HG03097 (cell line): ENCODE data around the gene MAP2.
A peak's percentile ranks its signal among the peaks of the same experiment; 100 is the strongest.

Source experiments
- ATAC-seq: cut with Tn5 transposase; IDR thresholded peaks from one replicate; pipeline ENCODE4 v1.9.1; 2021; ENCODE audit not compliant: unreplicated experiment, low FRiP score

MAP2 gene

DNA sequence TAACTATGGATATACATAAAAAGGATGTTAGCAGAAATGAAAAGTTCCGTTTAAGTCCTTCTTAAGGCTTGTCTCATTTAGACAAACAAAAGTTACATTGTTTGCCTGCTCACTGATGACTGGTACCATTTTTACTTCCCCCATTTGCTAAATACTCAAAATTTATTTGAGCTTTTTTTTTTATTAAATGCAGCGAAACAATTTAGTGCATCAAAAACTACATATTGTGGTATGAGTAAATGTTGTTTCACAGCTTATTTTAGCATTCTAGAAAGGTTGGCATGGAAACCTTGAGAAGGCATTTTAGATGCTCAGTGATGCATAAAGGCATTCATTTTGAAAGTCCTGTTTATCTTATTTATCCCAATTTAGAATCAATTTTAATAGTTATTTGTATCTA is 100.0 kb downstream of the MAP2 start:
- no peak for ATAC-seq

DNA sequence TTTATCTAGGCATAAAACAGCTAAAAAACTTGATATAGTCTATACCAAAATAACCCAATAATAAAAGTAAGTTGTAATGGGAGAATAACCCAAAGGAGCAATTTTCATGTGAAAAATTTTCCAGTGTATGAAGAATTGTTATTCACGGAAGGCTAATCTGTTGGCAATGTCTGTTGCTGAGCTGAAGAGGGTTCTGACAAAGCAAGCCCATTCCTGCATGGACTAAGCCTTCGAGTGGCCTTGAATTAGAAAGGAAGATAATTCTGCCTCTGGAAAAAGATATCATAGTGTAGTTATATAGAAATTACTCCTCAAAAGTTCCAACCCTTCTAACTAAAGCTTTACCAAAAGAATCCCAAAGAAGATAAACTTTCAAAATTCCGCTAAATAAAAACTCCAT is 101.5 kb downstream of the MAP2 start:
- no peak for ATAC-seq

DNA sequence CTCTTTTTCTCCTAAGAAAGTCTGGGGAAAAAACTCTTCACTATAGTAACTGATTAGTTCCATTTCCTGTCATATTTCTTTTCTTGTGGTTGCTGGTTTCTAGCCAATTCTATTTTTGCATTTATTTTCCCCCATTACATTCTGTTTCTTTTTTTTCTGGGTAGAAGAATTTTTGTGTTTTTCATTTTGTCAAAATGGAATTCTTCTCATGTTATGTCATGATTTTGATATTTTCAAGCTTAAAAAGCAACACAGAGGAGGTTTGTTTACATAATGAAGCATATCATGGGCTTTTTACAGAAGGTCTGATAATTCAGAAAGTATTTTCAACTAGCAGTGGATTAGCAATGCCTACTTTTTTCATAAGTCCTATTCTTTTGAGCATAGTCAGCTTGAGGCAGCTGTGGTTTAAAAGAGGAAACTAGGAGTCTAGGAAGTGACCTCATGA is 102.0 kb downstream of the MAP2 start:
- ATAC-seq = peak; percentile 38

DNA sequence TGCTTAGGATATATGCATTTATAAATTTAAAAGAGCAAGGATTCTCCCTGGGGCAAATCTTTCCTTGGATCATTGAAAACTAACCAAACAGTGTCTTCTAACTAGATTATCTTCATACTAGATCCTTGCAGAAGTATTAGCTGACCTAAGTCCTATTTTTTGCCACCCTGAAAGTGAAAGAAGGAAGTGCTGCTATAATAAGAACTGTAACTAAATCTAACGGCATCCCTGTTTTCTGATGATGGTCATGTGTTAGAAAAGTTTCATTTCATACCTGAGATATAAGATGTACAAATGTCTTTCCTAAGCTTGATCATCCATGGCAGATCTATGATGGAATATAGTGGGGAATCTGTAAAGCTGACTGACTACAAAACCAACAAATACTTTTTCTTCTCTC is 102.7 kb downstream of the MAP2 start:
- ATAC-seq = peak; percentile 70

DNA sequence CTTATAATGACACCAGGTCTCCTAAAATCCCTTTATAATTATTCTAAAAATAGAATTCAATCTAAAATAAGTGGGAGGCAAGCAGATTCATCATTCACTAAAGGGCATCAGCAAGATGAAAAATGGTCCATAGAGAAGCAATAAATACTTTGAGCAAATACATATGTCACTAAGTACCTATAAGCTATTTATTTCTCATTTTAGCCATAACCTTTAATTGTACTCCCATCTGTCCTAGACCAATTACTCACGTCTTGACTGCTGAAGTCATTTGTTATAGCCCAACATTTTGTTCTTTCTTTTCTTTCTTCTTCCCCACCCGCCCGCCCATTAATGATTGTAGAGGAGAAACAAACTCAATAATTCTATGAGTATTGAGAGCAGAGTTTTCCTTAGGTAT is 105.7 kb downstream of the MAP2 start:
- no peak for ATAC-seq

DNA sequence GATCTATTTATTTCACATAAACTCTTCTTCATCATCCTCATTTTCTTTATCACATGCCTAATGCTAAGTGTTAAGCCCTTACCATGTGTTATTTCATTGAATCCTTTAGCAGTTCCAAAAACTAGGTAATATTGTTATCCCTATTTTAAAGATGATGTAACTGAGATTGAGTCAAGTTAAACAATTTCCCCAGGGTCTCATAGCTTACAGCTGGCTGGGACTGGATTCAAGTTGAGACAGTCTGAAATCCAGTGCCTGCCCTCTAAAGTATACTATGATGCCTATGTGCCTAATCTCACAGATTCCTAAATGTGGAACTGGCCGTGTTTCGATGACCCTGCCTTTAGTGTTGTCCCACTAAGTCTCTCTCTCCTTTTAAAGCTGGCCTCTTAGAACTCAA is 108.5 kb downstream of the MAP2 start:
- no peak for ATAC-seq

DNA sequence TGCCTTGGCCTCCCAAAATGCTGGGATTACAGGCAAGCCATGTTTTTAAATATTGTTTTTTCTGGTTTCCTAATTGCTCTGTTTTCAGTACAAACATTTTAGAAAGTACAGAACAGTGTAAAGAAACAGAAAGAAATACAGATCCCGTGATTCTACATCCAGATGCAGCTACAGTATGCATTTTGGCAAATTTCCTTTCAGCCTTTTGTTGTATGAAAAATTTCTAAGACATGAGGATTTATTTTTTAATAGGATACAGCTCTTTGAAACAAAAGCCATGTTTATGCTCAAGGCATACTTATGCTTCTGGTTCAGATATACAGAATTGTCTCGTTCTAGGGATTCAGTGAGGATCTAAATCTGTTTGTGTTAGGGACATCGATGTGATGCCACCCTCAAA is 109.5 kb downstream of the MAP2 start:
- no peak for ATAC-seq

DNA sequence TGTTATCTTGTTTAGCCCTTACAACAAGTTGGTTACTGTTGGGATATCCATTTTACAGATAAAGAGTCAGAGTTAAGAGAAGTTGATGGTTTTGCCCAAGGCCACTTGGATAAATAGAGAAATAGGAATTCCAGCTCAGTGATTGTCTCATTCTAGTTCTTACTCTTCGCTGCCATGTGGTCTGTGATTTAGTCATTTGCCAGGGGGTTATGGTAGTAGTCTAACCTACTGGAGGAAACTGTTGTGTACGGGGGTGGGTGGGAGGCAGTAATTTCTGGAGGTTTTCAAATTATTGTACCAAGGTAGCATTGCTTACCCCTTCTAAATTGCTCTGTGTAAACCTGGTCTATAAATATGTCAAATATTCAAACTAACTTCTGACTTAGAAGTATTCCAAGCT is 110.4 kb downstream of the MAP2 start:
- ATAC-seq = peak; percentile 79

DNA sequence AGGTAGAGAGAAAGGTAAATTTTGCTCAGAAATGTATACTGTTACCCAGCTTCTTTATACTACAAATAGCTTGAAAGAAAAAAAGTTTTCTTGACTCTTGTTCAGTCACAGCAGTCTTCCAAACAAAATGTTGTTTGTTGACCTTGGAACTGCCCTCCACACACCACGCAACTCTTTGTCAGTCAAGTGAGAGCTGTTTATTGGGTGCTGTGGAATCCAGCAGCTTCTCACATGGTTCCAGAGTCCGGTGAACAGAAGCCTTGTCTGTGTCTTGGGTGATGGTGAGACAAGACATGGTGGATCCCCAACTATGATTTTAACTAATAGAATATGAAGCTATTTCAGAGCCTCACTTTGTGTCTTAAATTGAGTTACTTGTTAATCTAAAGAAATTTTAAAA is 112.5 kb downstream of the MAP2 start:
- no peak for ATAC-seq

DNA sequence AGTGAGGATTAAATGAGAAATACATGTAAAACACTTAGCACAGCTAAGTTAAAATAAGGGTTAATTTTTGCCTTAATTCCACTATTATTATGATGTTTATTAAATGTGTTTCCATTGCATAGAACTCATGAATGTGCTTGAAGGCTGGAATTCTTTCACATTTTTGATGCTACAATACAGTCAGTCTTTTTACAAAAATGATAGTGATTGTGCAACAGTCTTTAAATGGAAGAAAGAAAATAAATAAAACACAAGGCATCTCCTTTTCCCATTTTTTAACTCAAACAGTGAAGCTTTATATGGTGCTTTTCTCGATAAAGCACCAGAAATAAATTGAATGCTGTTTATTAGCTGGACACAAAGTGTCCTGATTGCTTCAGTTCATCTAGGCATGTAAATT is 123.9 kb downstream of the MAP2 start:
- no peak for ATAC-seq

DNA sequence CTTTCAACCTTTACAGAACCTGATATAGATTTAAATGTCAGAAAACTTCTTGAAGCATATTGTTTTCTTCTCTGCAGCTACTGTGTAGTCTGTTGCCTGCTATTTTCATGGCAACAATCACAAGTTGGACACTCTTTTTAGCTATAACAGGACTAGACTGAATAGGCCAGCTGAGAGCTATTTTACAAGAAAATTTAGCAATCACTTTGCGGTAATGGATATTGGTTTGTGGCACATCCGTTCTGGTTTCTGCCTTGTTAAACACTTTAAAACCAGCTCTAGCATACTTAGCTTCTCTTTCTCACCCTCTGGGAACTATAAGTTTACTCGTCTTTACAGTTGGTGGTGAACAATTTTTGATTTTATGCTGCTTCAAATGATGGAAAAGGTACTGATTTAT is 125.7 kb downstream of the MAP2 start:
- no peak for ATAC-seq

DNA sequence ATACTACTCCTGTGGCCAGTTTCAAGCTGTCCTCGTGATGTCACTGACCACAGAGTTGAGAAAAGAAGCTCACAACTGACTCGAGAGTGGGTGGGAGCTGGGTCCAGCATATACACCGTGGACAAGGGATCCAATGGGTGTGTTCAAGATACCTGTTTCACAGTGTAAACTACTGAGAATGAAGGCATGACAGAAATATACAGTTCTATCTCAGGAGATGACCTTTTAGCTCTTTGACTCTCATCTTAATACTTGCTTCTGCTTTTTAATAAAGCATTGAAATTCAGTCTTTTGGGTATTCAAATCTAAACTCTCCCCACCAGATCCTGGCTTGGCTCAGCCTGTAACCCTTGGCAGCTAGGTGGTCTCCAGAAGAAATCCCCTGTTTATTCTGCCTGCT is 130.1 kb downstream of the MAP2 start:
- no peak for ATAC-seq

DNA sequence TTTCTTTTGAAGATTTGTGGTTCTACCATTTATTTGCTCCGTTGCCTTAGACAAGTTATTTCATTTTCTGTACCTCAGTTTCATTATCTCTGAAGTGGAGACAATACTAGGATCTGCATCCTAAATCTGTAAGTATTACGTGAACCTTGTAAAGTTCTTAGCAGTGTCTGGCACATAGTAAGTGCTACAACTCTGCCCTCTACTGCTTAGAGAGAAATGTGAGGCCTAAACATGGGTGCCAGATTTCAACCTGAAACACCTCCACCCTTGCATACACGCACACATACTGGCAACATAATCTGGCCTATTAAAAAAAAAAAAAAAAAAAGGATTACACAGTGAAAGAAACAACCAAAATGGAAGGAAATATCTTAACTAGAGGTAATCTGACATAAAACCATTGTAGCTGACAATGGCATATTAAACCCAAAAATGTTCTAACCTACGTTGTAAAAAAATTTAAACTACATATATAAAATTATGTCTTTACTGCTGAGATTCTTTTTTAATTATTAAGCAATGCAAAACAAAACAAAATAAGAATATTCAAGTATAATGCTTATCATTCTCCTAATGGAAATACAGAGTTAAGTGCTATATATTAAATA is 132.6 kb downstream of the MAP2 start:
- no peak for ATAC-seq

DNA sequence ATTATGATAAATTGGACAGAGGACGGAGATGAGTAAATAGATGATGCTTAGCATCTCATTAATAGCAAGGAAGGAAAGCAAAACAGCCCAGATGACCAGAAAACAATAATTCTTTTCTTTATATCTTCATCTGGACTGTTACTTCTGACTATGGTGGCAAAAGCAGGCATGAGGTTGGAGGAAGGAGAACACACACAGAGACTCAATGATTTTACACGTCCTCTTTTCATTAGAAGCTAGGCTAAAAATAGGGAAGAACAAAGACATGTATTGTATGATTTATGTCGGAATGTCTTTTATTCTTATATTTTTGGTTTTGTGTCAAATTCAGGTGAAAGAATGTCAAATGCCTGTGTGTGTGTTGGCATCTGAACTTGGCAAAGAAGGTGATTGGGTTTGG is 137.1 kb downstream of the MAP2 start:
- no peak for ATAC-seq

DNA sequence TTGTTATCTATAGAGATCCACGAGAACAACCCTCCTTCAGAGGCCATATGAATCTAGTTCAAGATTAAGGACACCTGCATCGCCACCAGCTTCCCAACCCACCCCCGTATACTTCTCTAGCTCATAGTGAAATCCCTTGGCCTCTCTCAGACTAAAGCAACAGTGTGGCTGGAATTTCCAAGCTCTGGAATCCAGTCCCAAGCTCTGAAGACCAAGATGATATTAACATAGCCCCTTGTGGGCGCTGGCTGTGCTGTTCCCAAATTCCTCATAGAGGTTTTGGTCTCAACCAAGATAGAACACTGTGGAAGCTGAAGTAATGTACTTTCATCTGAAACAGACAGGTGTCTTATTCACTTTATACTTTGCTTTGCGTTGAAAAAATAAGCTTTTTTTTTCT is 139.6 kb downstream of the MAP2 start:
- no peak for ATAC-seq

DNA sequence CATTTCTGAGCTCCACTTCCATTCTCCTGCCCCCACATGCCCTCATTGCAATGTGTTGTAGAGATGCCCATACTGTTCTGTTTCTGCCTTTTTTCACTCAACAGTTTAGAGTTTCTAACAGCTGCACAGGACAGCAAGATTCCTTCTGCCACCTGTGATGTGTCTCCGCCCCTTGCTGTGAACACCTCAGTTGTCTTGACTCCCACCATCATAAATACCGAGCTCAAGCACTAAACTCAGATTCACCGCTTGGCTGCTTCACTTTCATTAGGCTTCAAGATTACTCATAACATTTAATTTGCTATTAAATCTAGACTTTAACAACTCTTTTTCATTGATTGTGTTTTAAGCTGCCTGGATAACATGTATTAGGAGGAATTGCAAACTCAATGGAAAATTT is 141.0 kb downstream of the MAP2 start:
- ATAC-seq = no peak

DNA sequence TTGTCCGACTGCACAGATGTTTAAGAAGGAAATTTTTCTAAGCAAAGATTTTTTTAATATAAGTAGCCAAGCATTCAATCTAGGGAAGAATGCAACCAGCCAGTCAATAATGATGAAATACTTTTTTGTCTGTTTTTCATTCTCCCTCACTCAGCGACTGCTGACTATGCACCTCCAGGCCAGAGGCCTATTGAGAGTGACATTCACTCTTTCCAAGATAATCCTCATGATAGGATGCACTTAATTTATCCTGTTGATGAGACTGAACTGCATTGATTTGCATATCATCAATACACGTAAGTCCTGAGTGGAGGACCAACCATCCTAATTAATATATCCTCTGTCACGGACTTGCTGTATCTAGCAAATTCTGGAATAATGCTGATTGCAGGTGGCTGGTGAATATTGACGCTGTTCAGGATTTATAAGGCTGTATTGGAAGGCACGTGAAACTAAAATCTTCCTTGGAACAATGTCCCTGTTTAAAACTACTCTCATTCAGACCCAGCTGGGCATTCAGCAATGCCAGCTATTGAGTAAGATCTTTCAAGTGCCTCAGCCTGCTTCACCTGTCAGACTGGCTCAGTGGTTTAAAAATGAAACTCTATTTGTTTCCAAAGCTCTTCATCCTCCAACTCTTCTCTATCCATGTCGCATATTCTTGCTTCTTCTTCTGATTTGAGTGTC is 142.2 kb downstream of the MAP2 start:
- no peak for ATAC-seq

DNA sequence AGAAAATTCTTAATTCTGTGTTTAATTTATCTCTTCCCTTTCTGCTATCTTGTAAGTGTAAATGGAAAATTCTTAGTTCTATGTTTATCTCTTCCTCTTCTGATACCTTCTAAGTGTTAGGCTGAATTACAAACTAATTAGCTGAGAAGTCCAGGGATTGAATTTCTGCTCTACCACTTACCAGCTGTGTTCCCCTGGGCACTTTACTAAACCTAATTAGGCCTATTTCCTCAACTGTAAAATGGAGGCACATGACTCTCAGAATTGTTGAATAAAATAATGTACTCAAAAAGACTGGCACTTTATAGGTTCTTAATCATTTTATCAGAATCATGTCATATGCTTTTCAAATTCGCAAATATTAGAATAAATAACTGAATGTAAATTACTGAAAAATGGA is 146.3 kb downstream of the MAP2 start:
- ATAC-seq = no peak

DNA sequence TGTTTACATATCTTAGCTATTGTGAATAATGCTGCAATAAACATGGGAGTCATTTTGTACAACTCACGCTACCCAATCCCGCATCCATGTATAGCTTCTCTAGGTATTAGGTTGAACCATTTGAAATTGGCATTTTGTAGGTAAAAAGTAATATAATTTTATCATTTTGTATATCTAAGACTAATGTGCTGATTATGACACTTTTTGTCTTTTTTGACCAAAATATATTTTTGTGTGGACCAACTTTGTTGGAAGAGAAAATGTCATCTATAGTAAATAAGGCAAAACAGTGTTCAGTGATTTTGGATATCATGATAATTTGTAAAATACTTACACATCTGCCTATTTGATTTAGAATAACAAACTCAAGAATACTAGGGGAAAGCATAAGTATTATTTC is 150.7 kb downstream of the MAP2 start:
- no peak for ATAC-seq

DNA sequence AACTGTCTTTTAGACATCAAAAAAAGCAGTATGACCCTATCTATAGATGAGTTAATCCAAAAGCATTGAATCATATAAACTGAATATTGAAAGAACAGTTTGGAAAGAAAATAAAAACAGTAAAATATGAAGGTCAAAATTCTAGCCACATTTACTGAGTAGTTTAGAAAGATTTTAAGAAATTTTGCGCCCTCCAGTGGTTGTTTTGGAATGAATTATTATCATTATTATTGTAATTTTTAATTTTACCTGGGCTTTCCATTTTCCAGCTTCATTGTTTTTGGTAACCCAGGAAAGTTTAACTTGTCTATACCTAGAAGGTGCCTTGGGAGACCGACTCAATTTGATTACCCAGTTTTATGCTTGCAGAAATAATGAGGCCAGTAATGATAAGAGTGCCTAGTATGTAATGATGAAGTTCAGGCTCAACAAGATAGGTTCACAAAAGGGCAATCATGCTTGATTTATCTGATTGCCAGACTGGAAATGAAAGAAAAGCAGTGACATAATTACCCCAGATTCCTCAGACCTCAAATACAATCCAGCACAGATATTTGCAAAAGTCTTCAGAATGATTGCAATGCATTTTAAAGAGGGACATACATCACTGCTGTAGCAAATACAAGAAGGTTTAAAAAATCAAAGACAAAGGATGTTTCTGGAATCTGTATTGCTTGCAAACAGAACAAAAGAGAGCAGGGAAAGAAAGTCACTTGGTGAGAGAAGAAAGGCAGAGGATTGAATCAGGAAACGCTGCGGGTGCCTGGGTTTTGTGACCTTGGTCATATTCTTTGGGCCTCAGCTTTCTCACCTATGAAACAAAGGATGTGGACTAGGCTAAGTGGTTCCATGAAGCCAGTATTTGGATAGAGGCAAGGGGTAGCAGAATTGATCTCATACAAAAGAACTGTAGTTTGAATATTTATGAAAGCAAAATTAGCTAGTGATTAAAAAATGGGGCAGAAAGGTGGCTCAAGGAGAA is 153.8 kb downstream of the MAP2 start:
- ATAC-seq = no peak

DNA sequence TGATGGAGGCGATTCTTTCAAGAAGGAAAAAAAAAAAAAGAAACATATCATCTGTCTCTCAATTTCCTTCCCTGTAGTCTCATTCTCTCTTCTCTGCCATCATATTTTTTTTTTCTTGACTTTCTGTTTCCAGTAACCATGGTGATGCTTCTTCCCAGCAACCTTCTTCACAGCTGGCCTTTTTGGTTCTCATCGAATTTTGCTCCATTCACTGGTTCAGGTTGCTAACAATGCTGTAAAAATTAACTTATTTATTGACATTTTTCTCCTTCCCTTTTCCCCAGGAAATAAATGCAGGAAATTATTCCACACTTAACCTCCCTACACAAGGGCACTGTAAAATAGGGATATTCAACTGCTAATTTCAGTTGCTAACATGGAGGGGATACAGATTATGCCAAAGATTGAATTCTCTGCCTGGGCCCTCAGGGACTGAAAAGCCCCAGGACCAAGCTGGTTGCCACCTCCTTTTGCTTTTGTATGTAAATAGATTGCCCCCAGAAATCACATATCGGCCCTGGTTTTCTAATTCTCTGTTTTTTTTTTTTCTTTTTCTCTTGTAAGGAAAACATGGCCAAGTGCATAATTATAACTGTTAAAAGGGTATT is 154.7 kb downstream of the MAP2 start:
- no peak for ATAC-seq
